DOHH2 (cell line): ENCODE results near the gene PC.

Experiments
- H3F3A ChIP-seq: fragments of 200-600 bp; sonication (generic), shearing (Covaris generic); 2 replicates; pipeline ENCODE4 v1.6.0; 2016; ENCODE audit warnings: antibody characterized with exemption, mild to moderate bottlenecking; ENCODE audit not compliant: control insufficient read depth, insufficient read depth
- H3K27ac ChIP-seq: fragments of 200-600 bp; sonication (generic); 2 replicates; pipeline ENCODE4 v1.5.1; 2014; ENCODE audit warnings: low read depth, mild to moderate bottlenecking, low read length, moderate library complexity
- H3K27me3 ChIP-seq: fragments of 200-600 bp; sonication (generic); 2 replicates; pipeline ENCODE4 v1.6.1; 2014; ENCODE audit warnings: mild to moderate bottlenecking, low read length, mixed read lengths; ENCODE audit not compliant: control insufficient read depth
- H3K36me3 ChIP-seq: fragments of 200-600 bp; sonication (generic); 2 replicates; pipeline ENCODE4 v1.6.1; 2014; ENCODE audit warnings: mild to moderate bottlenecking, low read length, moderate library complexity, mixed read lengths; ENCODE audit not compliant: control insufficient read depth
- H3K4me1 ChIP-seq: fragments of 200-600 bp; sonication (generic); 2 replicates; pipeline ENCODE4 v1.6.1; 2014; ENCODE audit warnings: mild to moderate bottlenecking, low read length, mixed read lengths; ENCODE audit not compliant: control insufficient read depth
- H3K4me2 ChIP-seq: fragments of 200-600 bp; sonication (generic); 2 replicates; pipeline ENCODE4 v1.6.0; 2014; ENCODE audit warnings: mild to moderate bottlenecking, low read length, moderate library complexity
- H3K4me3 ChIP-seq: fragments of 200-600 bp; sonication (generic); 2 replicates; pipeline ENCODE4 v1.5.1; 2014; ENCODE audit warnings: mild to moderate bottlenecking, low read length, mixed read lengths
- H3K79me2 ChIP-seq: fragments of 200-600 bp; sonication (generic); 2 replicates; pipeline ENCODE4 v1.6.1; 2014; ENCODE audit warnings: mild to moderate bottlenecking, low read length, mixed read lengths; ENCODE audit not compliant: control insufficient read depth
- H3K9me2 ChIP-seq: fragments of 200-600 bp; sonication (generic); replicated peaks from 2 replicates; pipeline ENCODE4 v1.6.1; 2014; ENCODE audit warnings: mild to moderate bottlenecking, low read length, mixed read lengths; ENCODE audit not compliant: control insufficient read depth
- H3K9me3 ChIP-seq: fragments of 200-600 bp; sonication (generic); 2 replicates; pipeline ENCODE4 v1.6.1; 2014; ENCODE audit warnings: antibody characterized with exemption, low read length, mixed read lengths; ENCODE audit not compliant: control insufficient read depth, insufficient read depth
- H4K20me1 ChIP-seq: fragments of 200-600 bp; sonication (generic); 2 replicates; pipeline ENCODE4 v1.6.0; 2014; ENCODE audit warnings: low read depth, mild to moderate bottlenecking, antibody characterized with exemption, low read length, moderate library complexity; ENCODE audit not compliant: control insufficient read depth, insufficient read depth
- EZH2phosphoT487 ChIP-seq: fragments of 200-600 bp; sonication (generic); IDR thresholded peaks from 2 replicates; pipeline ENCODE4 v1.6.1; 2017; ENCODE audit warnings: borderline replicate concordance, mild to moderate bottlenecking, antibody characterized with exemption, low read length, moderate library complexity, mixed read lengths
- TF ChIP-seq, protein P1 (sequence below): fragments of 200-600 bp; sonication (generic); IDR thresholded peaks from one replicate; pipeline ENCODE4 v1.5.1; 2014; ENCODE audit warnings: antibody characterized with exemption, mild to moderate bottlenecking, low read depth, low read length; ENCODE audit not compliant: poor library complexity, severe bottlenecking

PC gene

DNA sequence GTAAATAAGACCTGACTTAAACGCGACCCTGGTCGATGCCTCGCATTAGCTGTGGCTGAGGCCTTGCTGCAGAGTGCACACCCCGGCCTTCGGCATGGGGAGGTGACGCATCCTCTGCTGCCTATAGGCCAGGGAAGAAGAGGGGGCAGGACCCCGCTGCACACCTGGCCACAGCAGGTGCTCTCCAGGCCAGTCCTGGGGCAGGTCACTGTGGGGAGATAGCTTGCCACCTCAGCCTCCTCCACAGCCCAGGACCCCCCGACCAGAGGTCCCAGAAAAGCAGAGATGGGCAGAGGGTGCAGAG lies 88.7 kb downstream of the PC start:
- H3K27me3 ChIP-seq = no peaks in the 10 kb centered on the region
- peaks cover 4% of the 10 kb centered on the region for H3F3A ChIP-seq
- H3K9me2 ChIP-seq = no peaks in the 10 kb centered on the region
- peaks cover 46% of the 10 kb centered on the region for H3K4me1 ChIP-seq
- H3K4me3 ChIP-seq = no peak overlapping the region
- no peaks in the 10 kb centered on the region for H3K79me2 ChIP-seq
- H4K20me1 ChIP-seq = no peaks in the 10 kb centered on the region
- no peak overlapping the region for H3K4me2 ChIP-seq
- TF ChIP-seq, protein P1, sequence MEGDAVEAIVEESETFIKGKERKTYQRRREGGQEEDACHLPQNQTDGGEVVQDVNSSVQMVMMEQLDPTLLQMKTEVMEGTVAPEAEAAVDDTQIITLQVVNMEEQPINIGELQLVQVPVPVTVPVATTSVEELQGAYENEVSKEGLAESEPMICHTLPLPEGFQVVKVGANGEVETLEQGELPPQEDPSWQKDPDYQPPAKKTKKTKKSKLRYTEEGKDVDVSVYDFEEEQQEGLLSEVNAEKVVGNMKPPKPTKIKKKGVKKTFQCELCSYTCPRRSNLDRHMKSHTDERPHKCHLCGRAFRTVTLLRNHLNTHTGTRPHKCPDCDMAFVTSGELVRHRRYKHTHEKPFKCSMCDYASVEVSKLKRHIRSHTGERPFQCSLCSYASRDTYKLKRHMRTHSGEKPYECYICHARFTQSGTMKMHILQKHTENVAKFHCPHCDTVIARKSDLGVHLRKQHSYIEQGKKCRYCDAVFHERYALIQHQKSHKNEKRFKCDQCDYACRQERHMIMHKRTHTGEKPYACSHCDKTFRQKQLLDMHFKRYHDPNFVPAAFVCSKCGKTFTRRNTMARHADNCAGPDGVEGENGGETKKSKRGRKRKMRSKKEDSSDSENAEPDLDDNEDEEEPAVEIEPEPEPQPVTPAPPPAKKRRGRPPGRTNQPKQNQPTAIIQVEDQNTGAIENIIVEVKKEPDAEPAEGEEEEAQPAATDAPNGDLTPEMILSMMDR = no peak
- H3K36me3 ChIP-seq = no peaks in the 10 kb centered on the region
- H3K9me3 ChIP-seq = no peaks in the 10 kb centered on the region
- no peak overlapping the region for H3K27ac ChIP-seq

DNA sequence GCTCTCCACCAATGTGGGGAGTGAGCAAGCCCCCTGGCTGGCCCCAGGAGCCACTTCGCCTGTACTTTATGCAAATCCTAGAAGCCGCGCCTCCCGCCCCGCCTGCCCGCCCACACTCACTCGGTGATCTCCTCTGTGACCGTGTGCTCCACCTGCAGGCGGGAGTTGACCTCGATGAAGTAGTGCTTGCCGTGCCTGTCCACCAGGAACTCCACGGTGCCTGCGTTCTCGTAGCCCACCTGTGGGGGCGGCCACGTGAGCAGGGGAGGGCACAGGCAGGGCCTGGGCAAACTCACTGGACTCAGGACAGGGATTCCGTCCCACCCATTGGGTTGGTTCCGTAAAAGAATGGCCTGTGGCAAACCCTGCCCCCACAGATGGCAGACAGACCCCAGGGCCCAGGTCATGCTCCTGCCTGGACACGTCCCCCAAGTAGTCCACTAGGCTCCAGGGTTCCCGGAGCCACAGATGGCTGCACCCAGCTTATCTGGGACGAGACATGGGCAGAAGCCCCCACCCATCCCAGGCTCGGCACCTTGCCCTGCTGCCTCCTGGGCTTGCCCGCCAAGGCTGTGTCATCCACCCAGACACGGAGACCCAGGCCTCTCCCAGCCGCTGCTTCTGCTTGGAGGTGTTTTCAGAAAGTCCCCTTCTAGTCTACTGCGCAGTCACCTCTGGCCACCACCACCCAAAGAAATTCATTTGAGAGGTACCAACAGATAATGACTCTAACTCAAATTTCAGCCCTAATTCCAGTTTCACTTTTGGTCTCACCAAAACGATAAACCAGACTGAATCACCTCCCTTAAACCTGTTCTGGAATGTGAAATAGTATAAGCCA lies 89.2 kb downstream of the PC start:
- TF ChIP-seq EZH2phosphoT487 = no peak
- TF ChIP-seq, protein P1 = peak; percentile 88
- H3K79me2 ChIP-seq = no peaks in the 10 kb centered on the region
- no peaks in the 10 kb centered on the region for H4K20me1 ChIP-seq
- no peak overlapping the region for H3K27ac ChIP-seq
- H3K4me2 ChIP-seq = peak overlapping the region; percentile 66
- H3K36me3 ChIP-seq = no peaks in the 10 kb centered on the region
- H3K9me3 ChIP-seq = no peaks in the 10 kb centered on the region
- H3K27me3 ChIP-seq = no peaks in the 10 kb centered on the region
- peak overlapping the region; percentile 46 for H3K4me3 ChIP-seq
- peaks cover 52% of the 10 kb centered on the region for H3K4me1 ChIP-seq
- peaks cover 4% of the 10 kb centered on the region for H3F3A ChIP-seq
- H3K9me2 ChIP-seq = no peaks in the 10 kb centered on the region

DNA sequence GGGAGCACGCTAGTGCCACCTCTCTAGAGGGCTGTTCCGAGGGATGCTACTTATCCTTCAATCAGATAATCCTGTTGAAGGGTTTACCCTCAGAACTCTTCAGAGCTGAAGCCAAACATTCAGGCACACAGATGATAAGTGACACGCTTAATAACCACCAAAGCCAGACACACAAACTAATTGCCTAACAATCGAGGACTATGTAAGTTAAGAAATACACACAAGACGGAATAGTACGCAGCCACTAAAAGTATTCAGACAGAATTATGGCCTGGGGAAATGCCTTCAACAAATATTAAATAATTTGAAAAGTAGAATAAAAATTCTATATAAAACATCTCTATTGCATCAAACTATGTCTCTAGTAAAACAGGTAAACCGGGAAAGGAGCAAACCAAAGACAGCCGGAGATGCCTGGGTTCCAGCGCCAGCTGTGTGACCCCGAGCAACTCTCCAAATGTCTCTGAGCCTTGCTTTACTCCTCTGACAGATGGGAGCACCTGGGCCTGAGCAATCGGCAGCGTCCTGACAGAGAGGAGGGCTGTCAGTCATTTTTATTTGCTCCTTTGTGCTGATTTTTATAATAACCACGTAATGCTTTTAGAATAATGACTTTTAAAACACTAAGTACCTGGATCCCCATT lies 90.0 kb downstream of the PC start:
- Histone ChIP-seq H3K4me3 (no peak overlapping the region), H3K36me3 (no peaks in the 10 kb centered on the region), H3K4me2 (peak overlapping the region; percentile 66), H3K79me2 (no peaks in the 10 kb centered on the region), H3K9me2 (no peaks in the 10 kb centered on the region), H3K27ac (no peak overlapping the region), H3K9me3 (no peaks in the 10 kb centered on the region), H3K4me1 (peaks cover 55% of the 10 kb centered on the region), H4K20me1 (no peaks in the 10 kb centered on the region), H3F3A (peaks cover 4% of the 10 kb centered on the region), H3K27me3 (no peaks in the 10 kb centered on the region)
- TF ChIP-seq, protein P1 = no peak
- no peak for TF ChIP-seq EZH2phosphoT487
